Measurements from ENCODE around the gene SOSTDC1. TPM values are rescaled to one million over a fixed set of nuclear protein-coding genes. Genes with fewer than 3 reads are reported as not detected.
A peak's percentile ranks its signal among the peaks of the same experiment; 100 is the strongest.

SOSTDC1 gene
- total RNA-seq, 1 experiment from 2014 or later: not detected

GRCh38 chr7:16431646-16432424, 33.7 kb downstream of the SOSTDC1 start:
- Histone ChIP-seq H3K27me3 (no peaks in the 10 kb centered on the region), H3K4me3 (no peak overlapping the region), H3K9me3 (no peaks in the 10 kb centered on the region), H3K36me3 (no peaks in the 10 kb centered on the region)
- no peak for DNase-seq

DNA sequence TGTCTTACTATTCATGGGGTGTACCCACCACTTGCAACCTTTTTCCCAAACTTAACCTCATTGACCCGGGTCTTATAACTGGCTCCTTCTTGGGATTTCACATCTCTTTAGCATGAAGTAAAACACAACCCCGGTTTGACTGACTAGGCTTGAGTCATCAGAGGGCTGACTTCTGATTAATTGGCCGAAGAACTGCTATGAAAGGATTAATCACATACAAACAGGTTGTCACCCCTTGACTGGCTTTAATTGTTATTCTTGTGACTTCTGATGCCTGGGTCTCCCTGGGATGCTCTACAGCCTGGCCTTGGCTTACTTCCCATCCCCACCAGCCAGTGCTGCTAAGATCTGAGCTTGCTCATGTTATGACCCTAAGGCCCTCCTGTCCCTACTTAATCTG, 35.4 kb downstream of the SOSTDC1 start:
- no peaks in the 10 kb centered on the region for H3K9me3 ChIP-seq
- H3K36me3 ChIP-seq: no peaks in the 10 kb centered on the region
- no peak overlapping the region for H3K4me3 ChIP-seq
- no peak for DNase-seq
- no peaks in the 10 kb centered on the region for H3K27me3 ChIP-seq

- Histone ChIP-seq H3K4me3 (no peak overlapping the region), H3K36me3 (no peaks in the 10 kb centered on the region), H3K27me3 (no peaks in the 10 kb centered on the region), H3K9me3 (no peaks in the 10 kb centered on the region)
- DNase-seq: no peak
Observed at GRCh38 chr7:16428672-16429071, 36.9 kb downstream of the SOSTDC1 start.

DNA sequence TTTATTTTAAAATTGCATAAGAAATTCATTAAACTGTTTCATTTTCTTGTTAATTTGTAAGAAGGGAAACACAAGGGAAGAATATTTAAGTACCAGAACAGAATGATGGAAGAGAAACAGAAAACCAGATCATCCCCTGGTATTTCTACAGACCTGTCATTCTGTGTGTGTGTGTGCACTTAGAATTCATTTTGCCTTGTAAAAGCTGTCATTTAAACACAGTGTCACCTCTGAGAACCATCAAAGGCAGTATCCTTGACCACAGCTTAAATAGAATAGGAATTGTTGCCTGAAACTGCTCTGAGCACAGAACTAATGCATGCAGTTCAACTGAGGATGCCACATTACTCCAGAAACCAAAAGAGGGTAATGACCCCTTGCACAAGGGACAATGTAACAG, 37.4 kb downstream of the SOSTDC1 start:
- no peaks in the 10 kb centered on the region for H3K9me3 ChIP-seq
- no peaks in the 10 kb centered on the region for H3K36me3 ChIP-seq
- no peaks in the 10 kb centered on the region for H3K27me3 ChIP-seq
- no peak for DNase-seq
- no peak overlapping the region for H3K4me3 ChIP-seq

DNA sequence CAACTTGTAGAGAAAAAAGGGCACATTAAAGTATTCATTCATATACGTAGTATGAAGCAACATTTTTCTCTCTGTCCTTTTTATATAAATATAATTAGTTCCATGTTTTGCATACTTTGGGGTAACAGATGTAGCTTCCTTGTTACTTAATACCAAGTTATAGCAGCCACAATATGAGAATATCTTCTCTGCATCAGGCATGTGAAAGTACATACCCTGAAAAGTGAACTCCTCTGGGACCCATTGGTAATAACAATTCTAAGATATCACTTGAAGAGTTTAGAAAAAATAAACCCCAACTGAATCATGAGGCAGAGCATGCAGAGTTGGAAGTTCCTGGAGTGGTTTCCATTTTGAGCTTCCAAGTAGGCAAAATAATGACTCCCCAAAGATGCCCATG, 41.8 kb downstream of the SOSTDC1 start:
- no peak for DNase-seq
- Histone ChIP-seq H3K4me3 (no peak overlapping the region), H3K27me3 (no peaks in the 10 kb centered on the region), H3K36me3 (no peaks in the 10 kb centered on the region), H3K9me3 (no peaks in the 10 kb centered on the region)

DNA sequence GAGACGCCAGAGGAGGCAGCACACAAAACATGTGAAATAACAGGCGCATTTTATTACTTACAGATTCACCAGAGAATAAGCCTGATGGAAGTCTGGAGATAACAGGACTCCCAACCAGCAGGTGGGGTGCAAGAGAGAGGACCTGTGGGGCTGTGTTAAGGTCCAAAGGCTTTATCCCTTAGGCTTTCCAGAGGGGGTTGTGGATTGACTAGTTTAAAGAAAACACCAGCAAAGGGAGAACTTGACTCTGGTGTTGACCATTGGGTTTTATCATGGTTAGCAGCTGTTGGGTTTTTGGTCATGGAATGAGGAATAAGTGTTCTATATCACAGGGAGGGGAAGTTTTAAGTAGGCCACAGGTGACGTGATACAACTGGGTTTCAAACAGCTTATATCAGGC, 42.6 kb downstream of the SOSTDC1 start:
- H3K9me3 ChIP-seq: no peaks in the 10 kb centered on the region
- H3K27me3 ChIP-seq: no peaks in the 10 kb centered on the region
- H3K36me3 ChIP-seq: no peaks in the 10 kb centered on the region
- H3K4me3 ChIP-seq: no peak overlapping the region
- DNase-seq: no peak

- Histone ChIP-seq H3K27me3 (no peaks in the 10 kb centered on the region), H3K9me3 (no peaks in the 10 kb centered on the region), H3K4me3 (no peak overlapping the region), H3K36me3 (no peaks in the 10 kb centered on the region)
- no peak for DNase-seq
Observed at GRCh38 chr7:16422103-16422435, 43.5 kb downstream of the SOSTDC1 start.

- no peaks in the 10 kb centered on the region for H3K9me3 ChIP-seq
- peak; percentile 38 for DNase-seq
- H3K27me3 ChIP-seq: no peaks in the 10 kb centered on the region
- no peaks in the 10 kb centered on the region for H3K36me3 ChIP-seq
- H3K4me3 ChIP-seq: peak within 1 kb of the TSS; percentile 46
Observed at GRCh38 chr7:16421333-16422102, 44.0 kb downstream of the SOSTDC1 start, which contains the start of gene CRPPA. CRPPA (minus strand) TSS chr7:16421538; CDS start chr7:16421322, 216 bp downstream.

GRCh38 chr7:16420649-16421332, 44.7 kb downstream of the SOSTDC1 start:
- DNase-seq: peak; percentile 81
- H3K9me3 ChIP-seq: no peaks in the 10 kb centered on the region
- H3K4me3 ChIP-seq: peak overlapping the region; percentile 46
- H3K36me3 ChIP-seq: no peaks in the 10 kb centered on the region
- H3K27me3 ChIP-seq: no peaks in the 10 kb centered on the region

GRCh38 chr7:16420329-16420648, 45.2 kb downstream of the SOSTDC1 start:
- no peak for DNase-seq
- Histone ChIP-seq H3K36me3 (no peaks in the 10 kb centered on the region), H3K9me3 (peaks cover under 1% of the 10 kb centered on the region; the same call in 1 of the 2 replicates), H3K27me3 (no peaks in the 10 kb centered on the region), H3K4me3 (peak overlapping the region; percentile 46)

DNA sequence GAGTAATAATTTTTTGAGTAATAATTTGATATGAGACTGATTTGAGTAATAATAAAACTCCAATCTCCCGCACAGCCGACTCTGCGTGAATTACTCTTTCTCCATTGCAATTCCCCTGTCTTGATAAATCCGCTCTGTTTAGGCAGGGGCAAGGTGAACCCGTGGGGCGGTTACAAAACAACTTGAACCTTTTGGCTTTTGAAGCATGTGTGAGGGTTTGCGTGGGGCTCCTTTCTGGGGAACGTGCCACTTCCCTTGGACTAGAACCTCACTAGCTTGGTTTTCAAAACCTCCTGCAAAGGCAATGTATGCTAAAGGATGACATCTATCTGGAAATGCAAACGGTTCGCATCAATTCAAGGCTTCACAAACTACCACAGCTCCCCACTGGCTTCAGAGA, 45.7 kb downstream of the SOSTDC1 start:
- peaks cover 5% of the 10 kb centered on the region; the same call in 1 of the 2 replicates for H3K9me3 ChIP-seq
- no peaks in the 10 kb centered on the region for H3K36me3 ChIP-seq
- no peak overlapping the region for H3K4me3 ChIP-seq
- no peaks in the 10 kb centered on the region for H3K27me3 ChIP-seq
- DNase-seq: no peak

DNA sequence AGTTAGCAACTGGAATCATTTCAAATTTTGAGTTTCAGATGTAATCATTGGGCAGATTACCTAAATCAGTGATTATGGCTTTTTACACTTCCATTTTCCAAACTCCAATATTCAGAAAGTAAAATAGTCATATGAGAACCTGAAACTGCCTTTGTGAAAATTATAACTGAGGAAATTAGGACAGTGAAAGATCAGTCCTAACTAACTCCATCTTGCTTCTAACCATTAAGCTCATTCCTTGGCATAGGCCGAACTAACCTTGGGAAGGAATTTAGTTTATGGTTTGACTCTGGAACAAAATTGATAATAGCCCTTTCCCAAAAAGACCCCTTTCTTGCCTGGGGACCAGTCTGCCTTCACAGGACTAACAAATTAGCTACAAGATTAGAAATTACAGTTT, 46.4 kb downstream of the SOSTDC1 start:
- no peak for DNase-seq
- Histone ChIP-seq H3K27me3 (no peaks in the 10 kb centered on the region), H3K36me3 (no peaks in the 10 kb centered on the region), H3K9me3 (peaks cover 5% of the 10 kb centered on the region; the same call in 1 of the 2 replicates), H3K4me3 (no peak overlapping the region)

DNA sequence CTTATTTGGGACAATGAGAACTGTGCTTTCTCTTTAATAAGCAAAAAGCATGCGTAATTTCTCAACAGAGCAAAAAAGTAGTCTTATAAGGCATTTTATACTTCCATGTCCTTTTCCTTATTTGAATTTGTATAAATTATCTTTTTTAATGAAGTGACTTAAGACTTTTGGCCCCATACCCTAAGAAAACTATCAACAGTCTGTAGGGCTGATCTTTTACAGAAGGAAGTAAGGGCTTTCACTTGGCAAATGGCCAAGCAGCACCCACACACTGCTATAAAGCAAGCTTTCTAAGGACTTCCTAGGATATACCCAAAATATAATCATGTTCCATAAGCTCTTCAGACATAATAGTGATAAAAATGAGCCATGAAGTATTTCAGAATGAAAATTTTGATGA, 47.6 kb downstream of the SOSTDC1 start:
- H3K4me3 ChIP-seq: no peak overlapping the region
- H3K27me3 ChIP-seq: no peaks in the 10 kb centered on the region
- peaks cover 5% of the 10 kb centered on the region; the same call in 1 of the 2 replicates for H3K9me3 ChIP-seq
- DNase-seq: no peak
- H3K36me3 ChIP-seq: no peaks in the 10 kb centered on the region

GRCh38 chr7:16416289-16417282, 49.0 kb downstream of the SOSTDC1 start:
- Histone ChIP-seq H3K27me3 (no peaks in the 10 kb centered on the region), H3K9me3 (peaks cover 5% of the 10 kb centered on the region; the same call in 1 of the 2 replicates), H3K36me3 (no peaks in the 10 kb centered on the region), H3K4me3 (no peak overlapping the region)
- no peak for DNase-seq

DNA sequence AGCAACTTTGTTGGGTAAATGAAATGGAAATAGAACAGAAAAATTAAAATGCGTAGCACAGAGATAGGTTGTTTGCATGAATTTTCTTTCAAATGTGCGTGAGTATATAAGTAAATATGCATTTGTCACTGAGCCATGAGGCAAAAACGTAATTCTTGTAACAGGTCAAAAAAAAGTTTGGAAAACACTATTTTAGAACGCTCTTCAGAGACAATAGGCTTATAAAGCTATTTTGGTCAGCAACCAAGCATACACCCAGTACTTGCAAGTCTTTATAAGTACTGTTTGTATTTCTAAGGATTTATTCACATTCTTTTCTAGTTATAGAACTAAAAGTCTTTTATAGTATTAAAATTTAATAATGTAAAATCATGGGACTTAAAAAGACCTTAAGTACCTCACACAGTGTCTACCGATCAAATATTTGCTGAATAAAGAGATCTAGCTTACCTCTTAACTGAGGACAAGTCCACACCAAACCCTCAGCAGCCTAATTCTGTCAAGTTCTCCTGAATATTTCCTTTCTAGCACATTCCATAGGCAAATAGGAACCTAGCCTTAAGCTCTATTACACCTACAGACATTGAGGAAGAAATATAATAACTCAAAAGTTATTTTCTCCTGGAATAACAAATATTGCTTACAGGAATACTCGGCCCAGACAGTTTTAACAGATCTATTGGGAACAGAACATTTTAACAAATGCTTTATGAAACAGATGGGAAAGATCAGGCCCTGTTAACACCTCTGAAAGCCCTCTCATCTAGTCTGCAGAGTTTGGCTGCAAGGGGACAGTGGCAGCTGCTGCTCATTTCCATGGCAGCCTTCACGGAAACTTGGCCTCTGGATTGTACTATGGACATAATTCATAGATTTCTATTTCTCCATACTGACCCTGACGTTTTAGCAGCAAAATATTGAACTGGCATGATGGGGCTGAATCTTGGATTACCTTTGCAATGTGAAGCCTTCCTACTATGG, 53.0 kb downstream of the SOSTDC1 start:
- Histone ChIP-seq H3K36me3 (no peaks in the 10 kb centered on the region), H3K4me3 (no peak overlapping the region), H3K27me3 (no peaks in the 10 kb centered on the region), H3K9me3 (peaks cover 5% of the 10 kb centered on the region; the same call in 1 of the 2 replicates)
- no peak for DNase-seq

All from MG63 (cell line).